Spleen (tissue), 11 donors: Measurements from ENCODE around the gene HABP2. TPM values are rescaled to one million over a fixed set of nuclear protein-coding genes. Genes with fewer than 3 reads are reported as not detected.

Source experiments
- DNase-seq: peaks from one replicate; pipeline ENCODE4 v3.0.0-alpha.2; 2020
- H3K27ac ChIP-seq, 8 donors: fragments of 200-600 bp; sonication (generic) in 7 of 8; 1 replicate in 4 of 8; 2 replicates in 4 of 8; pipeline versions ENCODE4 v1.5.0 to v1.8.0; 2016 to 2021; ENCODE audit warnings: inconsistent platforms in 4 of 8, mild to moderate bottlenecking in 4 of 8, moderate library complexity in 1 of 8
- H3K27me3 ChIP-seq, 7 donors: fragments of 200-600 bp; sonication (generic) in 6 of 7; replicated peaks in 1 of 7; 1 replicate in 4 of 7; 2 replicates in 3 of 7; pipeline versions ENCODE4 v1.5.0 to v1.8.0; 2016 to 2021; ENCODE audit warnings: inconsistent platforms in 3 of 7, mild to moderate bottlenecking in 1 of 7
- H3K36me3 ChIP-seq, 6 donors: fragments of 200-600 bp; sonication (generic) in 5 of 6; 1 replicate in 4 of 6; 2 replicates in 2 of 6; pipeline versions ENCODE4 v1.5.0 to v1.8.0; 2016 to 2021; ENCODE audit warnings: inconsistent platforms in 2 of 6
- H3K4me1 ChIP-seq, 6 donors: fragments of 200-600 bp; sonication (generic) in 5 of 6; 1 replicate in 3 of 6; 2 replicates in 3 of 6; pipeline versions ENCODE4 v1.5.0 to v1.8.0; 2016 to 2021; ENCODE audit warnings: inconsistent platforms in 3 of 6
- H3K4me3 ChIP-seq, 8 donors: fragments of 200-600 bp; sonication (generic) in 7 of 8; 1 replicate in 4 of 8; 2 replicates in 4 of 8; pipeline versions ENCODE4 v1.5.0 to v1.8.0; 2016 to 2021; ENCODE audit warnings: inconsistent platforms in 4 of 8, mild to moderate bottlenecking in 4 of 8, moderate library complexity in 2 of 8
- H3K9me3 ChIP-seq, 8 donors: fragments of 200-600 bp; sonication (generic) in 7 of 8; 1 replicate in 4 of 8; 2 replicates in 4 of 8; pipeline versions ENCODE4 v1.5.0 to v1.8.0; 2016 to 2021; ENCODE audit warnings: inconsistent platforms in 4 of 8
- CTCF ChIP-seq, 11 experiments: fragments of 200-600 bp in 7 of 11; fragments of 450-650 bp in 4 of 11; sonication (generic) in 4 of 11; IDR thresholded peaks in 8 of 11; conservative IDR thresholded peaks in 3 of 11; 1 replicate in 7 of 11; 2 replicates in 4 of 11; pipeline versions ENCODE4 v1.4.0 to v1.8.0; 2016 to 2021; ENCODE audit warnings: antibody characterized with exemption in 11 of 11, inconsistent platforms in 4 of 11, mild to moderate bottlenecking in 1 of 11
- POLR2A ChIP-seq, 3 donors: fragments of 450-650 bp; IDR thresholded peaks; one replicate each; pipeline ENCODE4 v1.5.1; 2017; ENCODE audit warnings: antibody characterized with exemption in 3 of 3, mild to moderate bottlenecking in 1 of 3
- POLR2AphosphoS5 ChIP-seq, 3 donors: sonication (generic); formaldehyde crosslinking; IDR thresholded peaks; one replicate each; pipeline ENCODE4 v1.5.1; 2017; ENCODE audit warnings: antibody characterized with exemption in 3 of 3
- WGBS, 5 donors: extraction: QIAGEN DNeasy Blood & Tissue Kit in 3 of 5; methylation state at CpG; one replicate each; pipeline versions ENCODE4 v1.1.5 to v1.1.7; 2013 to 2018; 5-methylcytosine and 5-hydroxymethylcytosine counted together
- intact Hi-C: fragments of 100-400 bp; cut with DNase I; formaldehyde crosslinking; loops from one replicate; pipeline ENCODE4 v1.15.0; 2023; ENCODE audit warnings: low total_unique reads
- polyA plus RNA-seq, 3 donors: library from polyadenylated mRNA; stranded (reverse); fragments of 200-250 nt; gene quantifications; one replicate each; pipeline ENCODE4 v1.2.1, GENCODE V29; 2013
- total RNA-seq, 7 donors: library from RNA; depleted of rRNA in 3 of 7; stranded (reverse); fragments of >200 nt in 3 of 7; fragmentation: NEBNext Ultra II Directional in 4 of 7; extraction: Animal tissue kit (Norgen Biotek cat#: 25700) in 4 of 7; gene quantifications; one replicate each; pipeline versions ENCODE4 v1.1.0 to v1.2.1, GENCODE V29; 2016 to 2021
- donor health status: healthy with polysubstance abuse.
- donor health status: DM: no; HTN: no; CAD: no; lungs with moderate emphysema.
- donor health status: DM: no; HTN: no; CAD: no.
- donor health status: Bipolar disorder and iron deficiency.
- donor health status: healthy.
- donor health status: DM: no; HTN: no; CAD: no.
- donor health status: DM: yes; HTN: yes; CAD: no.

The HABP2 gene
- total and polyA plus RNA-seq, 10 donors, result not detected

GRCh38 chr10:113517165-113517900 lies 35.5 kb upstream of the HABP2 start:
- Histone ChIP-seq H3K9me3 (peaks cover 0 to 8% (median 6%) of the 10 kb centered on the region in 8 donors), H3K27me3 (no peaks in the 10 kb centered on the region), H3K4me3 (no peak overlapping the region), H3K4me1 (peaks cover 0 to 8% (median 0%) of the 10 kb centered on the region in 6 donors), H3K27ac (no peak overlapping the region), H3K36me3 (no peaks in the 10 kb centered on the region)
- 80 to 93% (median 87%) methylated on average over 9 to 10 of the region's 10 CpGs for WGBS, 5 donors
- DNase-seq, result no peak
- TF ChIP-seq POLR2A (IDR thresholded peaks at IDR 0.05) (no peak), POLR2AphosphoS5 (IDR thresholded peaks at IDR 0.05) (no peak), CTCF (IDR thresholded peaks at IDR 0.05 in 8 of 11, conservative IDR thresholded peaks at IDR 0.05 in 3 of 11) (no peak)
- intact Hi-C loops, result no loop called here

GRCh38 chr10:113517901-113518260 lies 35.0 kb upstream of the HABP2 start:
- H3K36me3 ChIP-seq, result no peaks in the 10 kb centered on the region
- no peak for TF ChIP-seq POLR2AphosphoS5 (IDR thresholded peaks at IDR 0.05)
- TF ChIP-seq CTCF (IDR thresholded peaks at IDR 0.05 in 8 of 11, conservative IDR thresholded peaks at IDR 0.05 in 3 of 11), result no peak
- TF ChIP-seq POLR2A (IDR thresholded peaks at IDR 0.05), result no peak
- peaks cover 0 to 8% (median 0%) of the 10 kb centered on the region in 6 donors for H3K4me1 ChIP-seq
- peaks cover 0 to 4% (median under 1%) of the 10 kb centered on the region in 8 donors for H3K9me3 ChIP-seq
- DNase-seq, result no peak
- H3K4me3 ChIP-seq, result no peak overlapping the region
- no peak overlapping the region for H3K27ac ChIP-seq
- WGBS, 5 donors, result 68 to 79% (median 71%) methylated on average over 5 of the region's 5 CpGs
- no peaks in the 10 kb centered on the region for H3K27me3 ChIP-seq
- intact Hi-C loops, result no loop called here

- Histone ChIP-seq H3K36me3 (no peaks in the 10 kb centered on the region), H3K4me3 (no peak overlapping the region), H3K9me3 (no peaks in the 10 kb centered on the region), H3K4me1 (peaks cover 0 to 8% (median 2%) of the 10 kb centered on the region in 6 donors), H3K27me3 (no peaks in the 10 kb centered on the region), H3K27ac (no peak overlapping the region)
- 70 to 96% (median 87%) methylated on average over 3 of the region's 3 CpGs for WGBS, 5 donors
- no peak for TF ChIP-seq POLR2A (IDR thresholded peaks at IDR 0.05)
- TF ChIP-seq POLR2AphosphoS5 (IDR thresholded peaks at IDR 0.05), result no peak
- no peak for TF ChIP-seq CTCF (IDR thresholded peaks at IDR 0.05 in 8 of 11, conservative IDR thresholded peaks at IDR 0.05 in 3 of 11)
- intact Hi-C loops, result no loop called here
- DNase-seq, result no peak
Observed at GRCh38 chr10:113518415-113518814, 34.4 kb upstream of the HABP2 start.

GRCh38 chr10:113518816-113519591 lies 33.8 kb upstream of the HABP2 start:
- 77 to 86% (median 79%) methylated on average over 10 of the region's 10 CpGs for WGBS, 5 donors
- DNase-seq, result no peak

More at GRCh38 chr10:113518816-113519591, 33.8 kb upstream of the HABP2 start:
- H3K27me3 ChIP-seq, result peaks cover 0 to under 1% (median 0%) of the 10 kb centered on the region in 7 donors
- intact Hi-C loops, result no loop called here
- H3K4me1 ChIP-seq, result peaks cover 0 to 8% (median 2%) of the 10 kb centered on the region in 6 donors
- TF ChIP-seq POLR2AphosphoS5 (IDR thresholded peaks at IDR 0.05) (no peak), CTCF (IDR thresholded peaks at IDR 0.05 in 8 of 11, conservative IDR thresholded peaks at IDR 0.05 in 3 of 11) (no peak), POLR2A (IDR thresholded peaks at IDR 0.05) (no peak)
- no peak overlapping the region for H3K27ac ChIP-seq
- no peaks in the 10 kb centered on the region for H3K9me3 ChIP-seq
- H3K36me3 ChIP-seq, result no peaks in the 10 kb centered on the region
- no peak overlapping the region for H3K4me3 ChIP-seq
